ENCODE measurements around the gene GABRA5. TPM values are rescaled to one million over a fixed set of nuclear protein-coding genes. Genes with fewer than 3 reads are reported as not detected.

The GABRA5 gene
- polyA plus RNA-seq, 1 donor (not counting 4 experiments of a cell fraction or from before 2014, with no cell fraction given): 0.03 TPM

- H3K27ac ChIP-seq (ENCODE audit: control insufficient read depth, insufficient read depth, low read length): no peak overlapping the region
- no peaks in the 10 kb centered on the region for H3K36me3 ChIP-seq (ENCODE audit: control insufficient read depth in 2 of 2, extremely low read depth in 1 of 2, insufficient read depth in 2 of 2, low read length in 2 of 2)
- H3K27me3 ChIP-seq (ENCODE audit: control insufficient read depth, extremely low read depth, insufficient read depth, low read length): no peaks in the 10 kb centered on the region
- H3K4me1 ChIP-seq (ENCODE audit: control insufficient read depth, extremely low read depth, insufficient read depth, low read length): no peaks in the 10 kb centered on the region
- dilution Hi-C loops (cut with MboI; ENCODE audit: extremely low pct_ligation_motif_present, low sequenced_read_pairs): no loop called here
- H3K9me1 ChIP-seq (ENCODE audit: control insufficient read depth, extremely low read depth, insufficient read depth, low read length): no peaks in the 10 kb centered on the region
- DNase-seq (ENCODE audit: low read depth, low spot score) (no peak), FAIRE-seq (no peak)
- H4K20me1 ChIP-seq (ENCODE audit: control insufficient read depth, extremely low read depth, insufficient read depth, low read length): no peaks in the 10 kb centered on the region
- no peaks in the 10 kb centered on the region for H3K79me2 ChIP-seq (ENCODE audit: control insufficient read depth, insufficient read depth, low read length)
- H3K4me2 ChIP-seq (ENCODE audit: control insufficient read depth, extremely low read depth, insufficient read depth, low read depth, low read length): no peak overlapping the region
- TF ChIP-seq CTCF (optimal IDR thresholded peaks at IDR 0.05 in 1 of 3, IDR thresholded peaks at IDR 0.05 in 1 of 3, conservative IDR thresholded peaks at IDR 0.05 in 1 of 3; ENCODE audit: extremely low read depth in 1 of 3, insufficient read depth in 2 of 3, low read length in 3 of 3) (no peak), EZH2 (IDR thresholded peaks at IDR 0.05; ENCODE audit: low read length) (no peak)
- no peak overlapping the region for H3K4me3 ChIP-seq (ENCODE audit: control insufficient read depth in 2 of 3, extremely low read depth in 1 of 3, insufficient read depth in 2 of 3, low read depth in 1 of 3, low read length in 3 of 3)
- H3K9ac ChIP-seq (ENCODE audit: control insufficient read depth, extremely low read depth, insufficient read depth, low read length): no peak overlapping the region
- H2AFZ ChIP-seq (ENCODE audit: control insufficient read depth, low read length): no peak overlapping the region
- peaks cover 2% of the 10 kb centered on the region for H3K9me3 ChIP-seq (ENCODE audit: control insufficient read depth, low read depth, low read length)
Observed at GRCh38 chr15:26928051-26928450, 61.2 kb downstream of the GABRA5 start.

- TF ChIP-seq CTCF (optimal IDR thresholded peaks at IDR 0.05 in 1 of 3, IDR thresholded peaks at IDR 0.05 in 1 of 3, conservative IDR thresholded peaks at IDR 0.05 in 1 of 3; ENCODE audit: extremely low read depth in 1 of 3, insufficient read depth in 2 of 3, low read length in 3 of 3) (no peak), EZH2 (IDR thresholded peaks at IDR 0.05; ENCODE audit: low read length) (no peak)
- Histone ChIP-seq H2AFZ (ENCODE audit: control insufficient read depth, low read length) (no peak overlapping the region), H3K4me2 (ENCODE audit: control insufficient read depth, extremely low read depth, insufficient read depth, low read depth, low read length) (no peak overlapping the region), H3K9me3 (ENCODE audit: control insufficient read depth, low read depth, low read length) (peaks cover 2% of the 10 kb centered on the region), H3K9ac (ENCODE audit: control insufficient read depth, extremely low read depth, insufficient read depth, low read length) (no peak overlapping the region), H3K4me3 (ENCODE audit: control insufficient read depth in 2 of 3, extremely low read depth in 1 of 3, insufficient read depth in 2 of 3, low read depth in 1 of 3, low read length in 3 of 3) (no peak overlapping the region), H3K27ac (ENCODE audit: control insufficient read depth, insufficient read depth, low read length) (no peak overlapping the region), H3K4me1 (ENCODE audit: control insufficient read depth, extremely low read depth, insufficient read depth, low read length) (no peaks in the 10 kb centered on the region), H3K79me2 (ENCODE audit: control insufficient read depth, insufficient read depth, low read length) (no peaks in the 10 kb centered on the region), H3K9me1 (ENCODE audit: control insufficient read depth, extremely low read depth, insufficient read depth, low read length) (no peaks in the 10 kb centered on the region), H3K36me3 (ENCODE audit: control insufficient read depth in 2 of 2, extremely low read depth in 1 of 2, insufficient read depth in 2 of 2, low read length in 2 of 2) (no peaks in the 10 kb centered on the region), H4K20me1 (ENCODE audit: control insufficient read depth, extremely low read depth, insufficient read depth, low read length) (no peaks in the 10 kb centered on the region), H3K27me3 (ENCODE audit: control insufficient read depth, extremely low read depth, insufficient read depth, low read length) (no peaks in the 10 kb centered on the region)
- FAIRE-seq: no peak
- dilution Hi-C loops (cut with MboI; ENCODE audit: extremely low pct_ligation_motif_present, low sequenced_read_pairs): no loop called here
- DNase-seq (ENCODE audit: low read depth, low spot score): no peak
Observed at GRCh38 chr15:26929588-26929987, 62.7 kb downstream of the GABRA5 start.
